ENCODE measurements around the gene ZNF423. TPM values are rescaled to one million over a fixed set of nuclear protein-coding genes. Genes with fewer than 3 reads are reported as not detected.

The ZNF423 gene
- total and polyA plus RNA-seq, 9 of the 15 experiments (the other 6 are each of a cell fraction or from before 2014, with no cell fraction given) = not detected

GRCh38 chr16:49458243-49458642, 397.7 kb downstream of the ZNF423 start:
- ChIA-PET CTCF (ENCODE audit: low intra/inter-chr PET ratio) (no interaction called here), POLR2A (interaction anchor here (0.6 to 0.7 kb wide), 2 partner anchors 16 to 843 kb away, joined by 3 to 4 read pairs; no protein-coding TSS in a partner anchor)
- no peaks in the 10 kb centered on the region for H3K36me3 ChIP-seq (ENCODE audit: control insufficient read depth, insufficient read depth, low read length)
- H3K4me1 ChIP-seq (replicated peaks in 1 of 2; ENCODE audit: control insufficient read depth in 2 of 2, insufficient read depth in 2 of 2, low read length in 2 of 2) = no peaks in the 10 kb centered on the region
- ATAC-seq = no peak
- TF ChIP-seq ZNF586 (CRISPR knock-in tag; conservative IDR thresholded peaks at IDR 0.05) = no peak
- peak; percentile 64 for TF ChIP-seq USF2 (CRISPR knock-in tag; IDR thresholded peaks at IDR 0.05)
- TF ChIP-seq, protein P1, sequence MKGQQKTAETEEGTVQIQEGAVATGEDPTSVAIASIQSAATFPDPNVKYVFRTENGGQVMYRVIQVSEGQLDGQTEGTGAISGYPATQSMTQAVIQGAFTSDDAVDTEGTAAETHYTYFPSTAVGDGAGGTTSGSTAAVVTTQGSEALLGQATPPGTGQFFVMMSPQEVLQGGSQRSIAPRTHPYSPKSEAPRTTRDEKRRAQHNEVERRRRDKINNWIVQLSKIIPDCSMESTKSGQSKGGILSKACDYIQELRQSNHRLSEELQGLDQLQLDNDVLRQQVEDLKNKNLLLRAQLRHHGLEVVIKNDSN (CRISPR knock-in tag; IDR thresholded peaks at IDR 0.05) = peak; percentile 49
- H3K9me3 ChIP-seq (replicated peaks; ENCODE audit: control insufficient read depth, insufficient read depth, low read depth, low read length) = no peaks in the 10 kb centered on the region
- DNase-seq (ENCODE audit: extremely low read depth in 1 of 4, low spot score in 3 of 4) = peak in 1 of 4 experiments; percentile 20
- H3K27me3 ChIP-seq (ENCODE audit: control insufficient read depth in 2 of 2, insufficient read depth in 2 of 2, low read length in 2 of 2) = peaks cover 0 to 9% of the 10 kb centered on the region in 2 experiments; a peak in 1 of 5 replicates
- H3K27ac ChIP-seq (ENCODE audit: extremely low read depth, low read depth, low read length) = no peak overlapping the region
- H3K4me3 ChIP-seq = no peak overlapping the region
- in situ Hi-C loops (cut with MboI) (no loop called here), intact Hi-C loops (cut with micrococcal nuclease) (no loop called here)
- no TSS peak for BruUV-seq (replicated peaks)
- WGBS (ENCODE audit: insufficient coverage, low coverage, missing lambda C conversion rate) = 3% methylated on average over 6 of the region's 6 CpGs
- peaks cover 5% of the 10 kb centered on the region; the same call in 1 of the 2 replicates for H4K20me1 ChIP-seq (replicated peaks; ENCODE audit: control insufficient read depth, insufficient read depth, low read length)
- H3K9me1 ChIP-seq (ENCODE audit: control insufficient read depth, insufficient read depth, low read length) = no peaks in the 10 kb centered on the region
- no peak overlapping the region for H3K4me2 ChIP-seq (ENCODE audit: insufficient read depth, low read length)
- no peaks in the 10 kb centered on the region for H3K79me2 ChIP-seq (ENCODE audit: control insufficient read depth, insufficient read depth, low read length)
- H2AFZ ChIP-seq (ENCODE audit: low read depth, low read length) = no peak overlapping the region
- no peak for FAIRE-seq
- H3K9ac ChIP-seq (ENCODE audit: insufficient read depth in 1 of 2, low read depth in 2 of 2, low read length in 2 of 2) = no peak overlapping the region

DNA sequence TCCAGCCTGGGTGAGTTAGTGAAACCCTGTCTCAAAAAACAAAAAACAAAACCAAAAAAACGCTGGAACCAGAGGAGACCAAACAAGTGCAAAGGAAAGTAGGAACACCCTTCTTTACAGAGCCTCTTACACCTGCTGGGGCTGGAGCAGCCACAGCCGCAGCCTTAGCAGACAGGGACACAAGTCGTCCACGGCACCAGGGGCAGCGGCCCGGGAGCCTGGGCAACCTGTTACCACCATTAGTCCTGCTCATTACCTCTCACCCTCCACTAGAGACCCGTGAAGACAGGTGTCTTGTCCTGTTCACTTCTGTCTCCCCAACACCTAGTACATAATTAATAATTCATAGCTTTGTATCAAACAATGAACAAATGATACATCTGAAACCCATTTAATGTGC, 398.7 kb downstream of the ZNF423 start:
- BruUV-seq (replicated peaks) = no TSS peak
- Histone ChIP-seq H3K27ac (ENCODE audit: extremely low read depth, low read depth, low read length) (no peak overlapping the region), H3K4me2 (ENCODE audit: insufficient read depth, low read length) (no peak overlapping the region), H3K4me1 (replicated peaks in 1 of 2; ENCODE audit: control insufficient read depth in 2 of 2, insufficient read depth in 2 of 2, low read length in 2 of 2) (no peaks in the 10 kb centered on the region), H4K20me1 (replicated peaks; ENCODE audit: control insufficient read depth, insufficient read depth, low read length) (peaks cover 5% of the 10 kb centered on the region; the same call in 1 of the 2 replicates), H3K9me1 (ENCODE audit: control insufficient read depth, insufficient read depth, low read length) (no peaks in the 10 kb centered on the region), H3K36me3 (ENCODE audit: control insufficient read depth, insufficient read depth, low read length) (no peaks in the 10 kb centered on the region), H3K27me3 (ENCODE audit: control insufficient read depth in 2 of 2, insufficient read depth in 2 of 2, low read length in 2 of 2) (peaks cover 0 to 8% of the 10 kb centered on the region in 2 experiments; a peak in 1 of 5 replicates), H3K79me2 (ENCODE audit: control insufficient read depth, insufficient read depth, low read length) (no peaks in the 10 kb centered on the region), H3K4me3 (no peak overlapping the region), H3K9me3 (replicated peaks; ENCODE audit: control insufficient read depth, insufficient read depth, low read depth, low read length) (no peaks in the 10 kb centered on the region), H3K9ac (ENCODE audit: insufficient read depth in 1 of 2, low read depth in 2 of 2, low read length in 2 of 2) (no peak overlapping the region), H2AFZ (ENCODE audit: low read depth, low read length) (no peak overlapping the region)
- FAIRE-seq (no peak), DNase-seq (ENCODE audit: extremely low read depth in 1 of 4, low spot score in 3 of 4) (no peak), ATAC-seq (no peak)
- in situ Hi-C loops (cut with MboI) (no loop called here), intact Hi-C loops (cut with micrococcal nuclease) (no loop called here)
- POLR2A ChIA-PET = no interaction called here
- 0% methylated on average over 7 of the region's 7 CpGs for WGBS (ENCODE audit: insufficient coverage, low coverage, missing lambda C conversion rate)
- CTCF ChIA-PET (ENCODE audit: low intra/inter-chr PET ratio) = no interaction called here
- no peak for TF ChIP-seq ZNF143 (CRISPR knock-in tag; IDR thresholded peaks at IDR 0.05)
- TF ChIP-seq, protein P2, sequence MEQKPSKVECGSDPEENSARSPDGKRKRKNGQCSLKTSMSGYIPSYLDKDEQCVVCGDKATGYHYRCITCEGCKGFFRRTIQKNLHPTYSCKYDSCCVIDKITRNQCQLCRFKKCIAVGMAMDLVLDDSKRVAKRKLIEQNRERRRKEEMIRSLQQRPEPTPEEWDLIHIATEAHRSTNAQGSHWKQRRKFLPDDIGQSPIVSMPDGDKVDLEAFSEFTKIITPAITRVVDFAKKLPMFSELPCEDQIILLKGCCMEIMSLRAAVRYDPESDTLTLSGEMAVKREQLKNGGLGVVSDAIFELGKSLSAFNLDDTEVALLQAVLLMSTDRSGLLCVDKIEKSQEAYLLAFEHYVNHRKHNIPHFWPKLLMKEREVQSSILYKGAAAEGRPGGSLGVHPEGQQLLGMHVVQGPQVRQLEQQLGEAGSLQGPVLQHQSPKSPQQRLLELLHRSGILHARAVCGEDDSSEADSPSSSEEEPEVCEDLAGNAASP (IDR thresholded peaks at IDR 0.05) = no peak
- TF ChIP-seq ILF3 (IDR thresholded peaks at IDR 0.05; ENCODE audit: borderline replicate concordance) = no peak
- TF ChIP-seq TCF3 (CRISPR knock-in tag; IDR thresholded peaks at IDR 0.05) = no peak
